H1 (cell line): ENCODE results near the gene ZNF618. TPM values are rescaled to one million over a fixed set of nuclear protein-coding genes. Genes with fewer than 3 reads are reported as not detected.

Experiments
- CBX5 ChIP-seq: fragments of 300-800, 300-1000 bp; sonication (generic); IDR thresholded peaks from 2 replicates; pipeline ENCODE4 v1.7.1; 2016; ENCODE audit warnings: antibody characterized with exemption, low read length, low read depth
- CHD7 ChIP-seq: fragments of 300-600 bp; sonication (generic); IDR thresholded peaks from 2 replicates; pipeline ENCODE4 v1.7.1; 2012; ENCODE audit warnings: low read length, moderate library complexity, mild to moderate bottlenecking, inconsistent platforms; ENCODE audit not compliant: insufficient replicate concordance
- EGR1 ChIP-seq: IDR thresholded peaks from 2 replicates; pipeline ENCODE4 v1.6.1; 2011; ENCODE audit warnings: low read depth, low read length, borderline replicate concordance
- SP1 ChIP-seq: IDR thresholded peaks from 2 replicates; pipeline ENCODE4 v1.6.1; 2011; ENCODE audit warnings: low read depth, low read length
- polyA plus RNA-seq, 7 experiments: library from polyadenylated mRNA; depleted of rRNA in 3 of 7; stranded (reverse) in 5 of 7; unstranded in 2 of 7; fragments of >200 nt in 5 of 7; fragments of 200-250 nt in 2 of 7; gene quantifications; 1 replicate in 5 of 7; 2 replicates in 1 of 7; 4 replicates in 1 of 7; pipeline versions ENCODE4 v1.2.1 to v1.2.3, GENCODE V29; 2011 to 2013; ENCODE audit warnings: missing spikeins in 2 of 7, mixed read lengths in 2 of 7
- total RNA-seq: library from RNA; stranded (reverse); fragmentation: NEBNext Ultra II Directional; extraction: Animal tissue kit (Norgen Biotek cat#: 25700); gene quantifications from 2 replicates; pipeline ENCODE4 v1.2.1, GENCODE V29; 2021

Gene ZNF618
- total and polyA plus RNA-seq, 2 of the 8 experiments (the other 6 are each of a cell fraction or from before 2014, with no cell fraction given): 9.6 to 28.5 TPM

- no peak for TF ChIP-seq CHD7
- TF ChIP-seq SP1: no peak
- no peak for TF ChIP-seq EGR1
- TF ChIP-seq CBX5: no peak
Measured at GRCh38 chr9:114070188-114071103, 194.3 kb downstream of the ZNF618 start (continued).
